ENCODE data around the gene VIPAS39.

VIPAS39 gene

DNA sequence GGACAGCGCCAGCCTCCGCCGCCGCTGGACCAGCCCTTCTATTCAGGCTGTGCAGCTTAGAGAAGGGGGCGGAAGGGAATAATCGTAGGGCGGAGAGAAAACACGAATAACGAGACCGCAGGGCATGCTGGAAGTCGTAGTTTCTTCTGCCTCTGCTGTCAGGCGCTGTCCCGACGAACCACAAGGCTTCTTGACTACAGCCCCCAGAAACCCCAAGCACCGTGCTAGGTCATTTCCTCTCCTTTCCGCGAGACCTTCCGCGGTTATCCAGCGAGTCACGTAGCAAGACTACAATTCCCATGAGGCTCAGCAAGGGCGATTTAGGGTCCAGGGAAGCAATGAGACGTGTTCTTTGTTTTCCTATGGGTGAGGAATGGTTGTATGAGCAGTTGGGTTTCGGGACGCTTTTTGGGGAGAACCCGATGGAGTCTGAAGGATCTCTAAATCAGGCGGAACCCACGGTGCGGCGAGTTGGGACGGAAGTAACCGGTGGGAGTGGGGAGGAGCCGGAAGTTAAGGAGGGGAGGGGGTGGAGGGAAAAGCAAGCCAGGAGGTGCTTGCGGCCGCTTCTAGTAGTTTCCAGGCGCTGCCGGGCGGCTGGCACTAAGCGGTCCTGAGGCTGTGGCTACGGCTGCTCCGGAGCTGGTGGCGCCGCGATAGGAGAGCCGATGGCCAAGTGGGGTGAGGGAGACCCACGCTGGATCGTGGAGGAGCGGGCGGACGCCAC lies at the start of gene VIPAS39, which contains the start of gene AHSA1:
VIPAS39 (minus strand) TSS at position 80 of the 727 bp plus-strand sequence. CDS start 3,499 bp downstream, outside the sequence.
AHSA1 (plus strand) TSS at position 572 of the 727 bp plus-strand sequence; CDS start at position 669, 97 bp downstream.
- peak; percentile 84 for DNase-seq

DNA sequence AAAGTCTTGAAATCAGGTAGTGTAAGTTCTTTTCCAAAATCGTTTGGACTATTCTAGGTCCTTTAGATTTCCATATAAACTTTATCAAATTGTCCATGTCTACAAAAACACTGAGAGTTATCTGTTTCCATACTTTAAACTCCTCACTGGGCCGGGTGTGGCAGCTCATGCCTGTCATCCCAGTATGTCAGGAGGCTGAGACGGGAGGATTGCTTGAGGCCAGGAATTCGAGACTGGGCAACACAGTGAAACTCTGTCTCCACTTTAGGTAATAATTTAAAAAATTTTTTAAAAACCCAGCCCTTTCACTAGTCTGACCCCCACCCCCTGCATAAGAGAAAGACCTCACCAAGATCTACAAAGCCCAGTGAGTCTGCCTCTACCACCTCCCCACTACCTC lies 47.6 kb upstream of the VIPAS39 start:
- DNase-seq: no peak

DNA sequence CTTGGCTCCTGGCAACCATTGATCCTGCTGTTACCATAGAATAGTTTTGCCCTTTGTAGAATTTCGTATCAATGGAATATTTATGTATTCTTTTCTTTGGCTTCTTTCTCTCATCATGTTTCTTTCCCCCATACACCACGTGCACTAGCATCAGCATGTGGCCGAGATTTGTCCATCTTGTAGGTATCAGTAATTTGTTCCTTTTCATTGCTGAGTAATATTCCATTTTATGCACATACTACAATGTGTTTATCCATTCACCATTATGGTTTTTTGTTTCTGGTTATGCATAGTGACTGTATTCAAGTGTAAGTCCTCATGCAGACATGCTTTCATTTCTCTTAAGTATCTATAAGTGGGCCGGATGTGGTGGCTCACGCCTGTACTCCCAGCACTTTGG lies 45.7 kb upstream of the VIPAS39 start:
- no peak for DNase-seq

DNA sequence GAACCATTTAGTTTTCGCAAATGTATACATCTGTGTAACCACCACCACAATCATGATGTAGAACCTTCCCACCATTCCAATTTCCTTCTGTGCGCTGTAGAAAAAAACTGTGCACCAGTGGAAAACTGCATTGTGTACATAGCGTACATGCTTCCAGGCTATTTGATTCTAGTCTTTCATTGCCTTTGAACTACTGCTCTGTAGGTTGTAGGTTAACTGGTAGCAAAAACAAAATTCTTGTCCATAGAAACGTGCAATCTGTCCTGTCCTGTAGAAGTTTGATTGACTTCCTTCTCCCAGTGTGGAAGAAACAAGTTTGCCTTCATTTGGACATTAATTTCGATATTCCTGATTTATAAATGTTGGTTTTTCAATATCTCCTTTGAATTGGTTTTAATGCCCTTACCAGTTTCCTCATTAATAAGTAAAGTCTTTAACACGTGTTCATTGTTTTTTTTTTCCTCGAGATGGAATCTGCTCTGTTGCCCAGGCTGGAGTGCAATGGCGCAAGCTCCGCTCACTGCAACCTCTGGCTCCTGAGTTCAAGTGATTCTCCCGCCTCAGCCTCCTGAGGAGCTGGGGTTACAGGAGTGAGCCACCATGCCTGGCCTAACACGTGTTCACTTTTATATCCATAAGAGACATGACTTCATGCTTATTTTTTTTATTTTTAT lies 44.8 kb upstream of the VIPAS39 start:
- DNase-seq: no peak

DNA sequence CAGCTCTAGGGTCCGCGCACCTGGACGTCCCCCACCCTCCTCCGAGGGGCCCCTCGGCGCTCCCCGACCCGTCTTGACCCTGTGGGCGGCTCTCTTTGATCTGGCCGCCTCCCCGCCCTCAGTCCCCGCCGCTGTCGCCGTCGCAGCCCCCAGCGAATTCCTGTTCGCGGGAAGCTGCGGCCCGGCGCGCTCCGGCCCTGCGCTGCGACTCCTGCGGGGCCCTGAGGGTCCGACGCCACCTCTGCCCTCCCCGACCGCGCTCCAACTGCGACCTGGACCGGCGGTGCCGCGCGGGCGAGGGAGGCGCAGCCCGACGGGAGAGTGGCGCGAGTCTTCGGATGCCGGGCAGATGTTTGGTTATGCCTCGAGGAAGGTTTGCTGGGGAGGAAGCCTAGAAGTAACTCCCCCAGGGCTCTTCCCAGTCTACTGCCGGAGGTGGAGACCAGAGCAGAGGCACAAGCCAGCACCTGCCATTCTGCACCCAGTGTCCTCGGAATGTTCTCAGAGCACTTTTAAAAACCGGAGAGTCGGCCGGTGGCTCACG lies 41.7 kb upstream of the VIPAS39 start:
- DNase-seq: no peak

DNA sequence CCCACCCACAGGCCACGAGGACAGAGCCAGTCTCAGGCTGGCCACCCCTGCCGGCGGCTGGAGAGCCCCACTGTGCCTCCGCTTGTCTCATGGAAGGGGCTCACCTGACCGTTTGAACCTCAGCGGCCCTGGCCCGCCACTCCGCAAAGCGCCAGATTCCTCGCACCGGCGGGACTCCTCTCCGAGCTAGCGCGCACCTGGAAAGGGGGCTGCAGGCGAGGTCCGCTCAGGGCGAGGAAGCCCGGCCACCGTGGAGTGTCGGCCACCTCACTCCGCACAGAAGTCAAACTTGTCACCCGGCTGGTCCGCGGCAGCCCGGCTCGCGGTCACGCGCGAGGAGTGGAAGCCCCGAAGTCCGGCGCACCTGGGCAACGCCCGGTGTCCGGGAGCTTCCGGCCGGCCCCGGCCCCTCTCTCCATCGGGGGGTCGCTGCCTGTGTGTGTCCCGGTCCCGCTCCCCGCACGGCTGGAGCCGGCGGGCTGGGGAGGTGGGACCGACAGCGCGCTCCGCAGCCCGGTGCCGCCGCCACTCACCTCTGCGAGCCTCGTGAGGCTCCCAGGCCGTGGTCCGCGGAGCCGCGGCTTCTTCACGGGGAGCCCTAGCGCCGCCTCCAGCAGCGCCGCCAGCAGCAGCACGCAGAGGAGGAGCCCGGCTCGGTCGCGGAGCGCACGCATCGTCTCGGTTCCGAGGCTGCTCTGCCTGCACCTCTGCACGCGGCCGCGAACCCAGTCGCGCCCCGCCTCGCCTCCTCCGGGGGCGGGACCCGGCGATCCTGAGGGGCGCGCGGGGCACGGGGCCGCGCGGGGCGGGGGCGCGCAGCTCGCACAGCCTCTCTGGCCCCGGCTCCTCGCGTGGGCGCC lies 40.9 kb upstream of the VIPAS39 start, which contains the start of gene ISM2:
ISM2 (minus strand) TSS at position 697 of the 860 bp plus-strand sequence; CDS start at position 674, 23 bp downstream.
- peak; percentile 4 for DNase-seq

DNA sequence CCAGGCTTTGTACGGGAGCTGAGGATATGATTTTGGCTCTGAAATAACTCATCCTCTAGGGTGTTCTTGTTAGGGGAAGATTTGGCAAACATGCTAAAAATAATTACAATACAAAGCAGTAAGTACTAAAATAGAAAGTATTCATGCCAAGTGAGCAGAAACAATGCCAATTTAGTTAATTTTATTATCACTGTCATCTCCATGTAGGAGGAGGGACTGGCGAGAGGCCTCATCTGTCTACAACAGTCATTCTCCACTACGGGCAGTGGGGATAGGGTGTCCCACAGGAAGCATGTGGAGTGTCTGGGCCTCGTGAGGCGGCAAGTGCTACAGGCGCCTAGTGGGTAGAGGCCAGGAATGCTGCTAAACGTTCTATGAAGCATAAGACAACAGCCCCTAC lies 37.9 kb upstream of the VIPAS39 start:
- no peak for DNase-seq

DNA sequence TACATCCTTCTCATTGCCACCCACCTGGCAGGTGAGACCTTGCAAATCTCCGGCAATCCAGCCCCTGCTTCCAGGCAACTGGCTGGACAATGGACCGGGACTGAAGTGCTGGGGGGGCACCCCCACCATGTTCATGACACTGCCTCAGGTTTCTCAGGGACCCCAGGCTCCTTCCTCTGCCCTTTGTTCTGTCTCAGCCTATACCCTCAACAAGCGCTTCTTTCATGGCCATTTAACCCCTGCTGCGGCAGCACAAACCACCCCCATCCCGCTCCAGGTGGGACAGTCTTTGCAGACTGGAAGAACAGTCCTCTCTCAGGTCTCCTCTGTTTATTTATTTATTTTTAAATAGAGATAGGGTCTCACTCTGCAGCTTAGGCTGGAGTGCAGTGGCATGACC lies 33.7 kb upstream of the VIPAS39 start:
- no peak for DNase-seq

DNA sequence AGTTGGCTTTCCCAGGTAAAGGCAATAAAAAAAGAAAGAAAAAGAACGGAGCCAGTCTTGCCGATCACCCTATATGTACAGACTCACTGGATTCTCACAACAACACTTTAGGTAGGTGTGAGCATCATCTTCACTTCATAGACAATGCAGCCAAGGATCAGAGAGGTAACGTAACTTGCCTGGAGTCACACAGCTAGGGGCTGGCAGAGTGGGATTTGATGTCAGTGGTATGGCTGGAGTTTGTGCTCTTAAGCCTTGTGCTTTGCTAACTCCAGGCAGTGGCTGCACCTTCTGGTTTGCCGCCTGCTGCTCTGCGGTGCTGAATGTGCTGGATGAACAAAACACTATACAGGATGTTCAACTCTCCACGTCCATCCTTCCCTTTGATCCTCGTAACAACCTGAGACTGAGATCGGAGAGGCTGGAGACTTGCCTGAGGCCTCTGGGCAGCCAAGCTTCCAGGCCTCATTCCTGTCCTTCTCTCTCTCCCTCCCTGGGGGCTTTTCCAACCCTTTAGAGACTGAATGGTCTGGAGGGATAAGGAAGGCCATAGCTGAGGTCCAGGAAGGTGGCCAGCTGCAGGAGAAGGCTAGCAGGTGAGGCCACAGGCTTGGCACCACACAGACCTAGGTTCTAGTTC lies 33.1 kb upstream of the VIPAS39 start:
- DNase-seq: no peak

DNA sequence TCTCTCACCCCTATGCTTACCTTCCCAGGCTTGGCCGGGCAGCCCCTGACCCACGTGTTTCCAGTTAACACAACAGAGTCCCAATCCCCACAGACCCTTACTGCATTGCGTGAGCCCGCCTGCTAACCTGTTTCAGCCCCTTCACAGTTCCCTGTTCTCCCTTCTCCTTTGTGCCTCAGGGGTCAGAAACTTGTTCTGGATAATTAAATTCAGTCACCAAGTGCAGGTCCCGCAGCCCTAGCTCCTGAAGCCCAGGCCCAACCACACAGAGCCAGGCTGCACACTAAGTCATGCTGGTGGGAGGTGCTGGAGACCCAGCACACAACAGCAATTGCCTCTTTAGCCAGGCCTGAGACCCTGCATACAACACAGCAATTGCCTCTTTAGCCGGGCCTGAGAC lies 31.6 kb upstream of the VIPAS39 start:
- DNase-seq: no peak

DNA sequence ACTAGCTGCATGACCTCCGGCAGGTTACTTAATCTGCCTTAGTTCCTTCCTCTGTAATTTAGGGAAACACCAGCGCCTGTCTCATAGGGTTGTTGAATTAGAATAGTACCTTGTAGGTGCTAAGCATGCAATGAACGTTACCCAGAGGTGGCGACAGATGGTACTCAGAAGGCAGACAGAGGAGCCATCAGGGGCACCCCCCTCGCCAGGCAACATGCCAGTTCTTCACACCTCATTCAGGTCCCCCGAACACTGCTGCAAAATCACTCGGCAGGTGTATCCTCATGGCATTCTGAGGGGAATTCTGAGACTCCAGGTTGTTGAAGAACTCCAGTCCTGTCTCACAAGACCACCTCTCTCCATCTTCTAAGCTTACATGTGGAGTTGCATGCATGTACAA lies 31.2 kb upstream of the VIPAS39 start:
- DNase-seq: no peak

DNA sequence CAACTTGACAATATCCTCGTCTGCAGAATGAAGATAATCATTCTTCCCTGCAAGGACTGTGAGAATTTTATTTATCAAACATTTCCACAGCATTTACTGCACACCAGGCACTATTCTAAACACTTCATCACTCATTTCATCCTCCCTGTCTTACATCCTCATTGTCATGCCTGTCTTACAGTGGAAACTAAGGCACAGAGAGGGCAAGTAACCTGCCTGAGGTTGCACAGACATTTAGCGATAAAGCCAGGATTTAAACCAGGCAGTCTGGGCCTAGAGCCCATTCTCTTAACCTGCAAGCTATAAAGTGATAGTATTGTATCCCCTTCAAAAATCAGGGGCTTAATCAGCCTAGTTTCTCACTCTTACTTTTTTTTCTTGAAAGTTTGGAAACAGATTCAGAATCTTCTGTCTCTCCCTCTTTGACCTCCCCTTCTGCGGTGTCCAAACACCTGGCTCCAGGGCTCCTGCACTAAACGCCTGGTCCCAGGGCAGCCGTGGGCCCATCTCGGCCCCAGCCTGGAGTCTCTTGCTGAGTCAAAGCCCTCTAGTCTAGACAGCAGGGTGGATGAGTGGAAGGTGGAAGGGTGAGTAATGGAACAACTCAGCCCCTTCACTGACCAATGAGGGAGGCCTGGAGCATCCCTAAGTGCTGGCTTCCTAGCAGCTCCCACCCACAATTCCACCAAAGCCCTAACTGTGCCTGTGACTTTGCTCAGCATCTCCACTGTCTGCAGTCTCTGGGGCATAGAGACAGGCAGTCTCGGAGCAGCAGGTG lies 28.7 kb upstream of the VIPAS39 start:
- no peak for DNase-seq

DNA sequence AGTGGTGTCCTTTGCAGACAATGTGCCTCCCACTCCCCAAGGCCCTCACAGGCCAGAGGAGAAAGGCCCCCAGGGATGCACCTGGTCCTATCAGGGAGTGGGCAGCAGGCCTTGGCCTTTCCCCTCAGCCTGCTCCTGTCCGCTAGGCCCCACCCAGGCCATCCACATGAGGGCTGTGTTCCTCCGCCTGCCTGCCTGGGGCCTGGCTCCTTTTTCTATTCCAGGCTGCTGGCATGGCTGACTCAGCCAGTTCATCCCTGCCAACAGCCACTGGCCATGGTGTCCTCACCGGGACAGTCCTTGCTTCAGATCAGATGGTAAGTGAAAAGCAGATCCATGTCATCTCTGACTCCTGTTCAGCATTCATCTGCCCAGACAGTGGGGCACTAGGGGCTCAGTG lies 27.9 kb upstream of the VIPAS39 start:
- DNase-seq: no peak

DNA sequence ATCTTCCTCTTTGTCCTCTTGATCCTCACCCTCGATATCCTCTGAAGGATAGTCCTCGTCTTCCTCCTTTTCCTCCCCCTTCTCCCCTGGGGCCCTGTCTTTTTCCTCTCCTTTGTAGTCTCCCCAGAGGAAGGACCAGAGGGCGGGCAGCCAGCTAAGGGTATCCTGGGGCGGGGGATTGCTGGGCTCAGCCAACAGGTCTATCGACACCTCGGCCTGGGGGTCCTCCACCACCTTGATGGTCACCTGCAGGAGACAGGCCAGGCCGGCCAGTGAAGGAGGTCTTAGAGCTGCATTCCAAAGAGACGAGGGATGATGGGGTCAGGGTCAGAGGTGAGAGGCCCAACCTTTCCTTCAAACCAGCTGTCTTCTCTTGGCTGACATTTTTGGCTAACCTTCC lies 25.0 kb upstream of the VIPAS39 start:
- no peak for DNase-seq

DNA sequence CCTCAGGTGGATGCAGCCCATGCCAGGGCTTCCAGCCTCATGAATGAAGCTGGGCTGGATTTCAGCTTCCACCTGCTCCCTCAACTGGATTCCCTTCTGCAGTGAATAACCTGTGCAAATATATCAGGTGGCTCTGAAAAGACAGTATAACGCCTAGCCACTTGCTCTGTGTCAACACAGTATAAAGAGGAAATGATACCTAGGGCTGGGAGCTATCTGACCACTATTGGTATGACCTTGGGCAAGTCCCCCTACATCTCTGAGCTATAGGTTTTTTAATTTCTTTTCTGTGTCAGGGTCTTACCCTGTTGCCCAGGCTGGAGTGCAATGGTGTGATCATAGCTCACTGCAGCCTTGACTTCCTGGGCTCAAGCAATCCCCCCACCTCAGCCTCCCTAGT lies 21.4 kb upstream of the VIPAS39 start:
- DNase-seq: no peak

DNA sequence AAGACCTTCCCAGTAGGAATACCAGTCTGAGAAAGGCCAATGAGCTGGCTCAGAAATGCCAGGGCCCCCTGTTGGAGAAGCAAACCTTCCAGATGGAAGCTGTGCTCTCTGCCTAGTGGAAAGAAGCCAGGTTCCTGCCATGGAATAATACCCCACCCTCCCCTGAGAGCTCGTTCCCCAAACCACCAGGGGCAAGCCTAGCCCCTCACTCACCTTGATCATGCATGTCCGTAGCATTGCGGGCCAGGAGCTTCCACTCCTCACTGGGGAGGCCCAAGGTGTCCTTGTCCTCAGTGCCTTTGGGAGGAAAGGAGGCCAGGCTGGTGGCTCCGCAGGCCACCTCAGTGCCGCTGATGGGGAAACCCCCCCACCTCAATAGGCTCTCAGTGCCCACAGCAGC lies 20.6 kb upstream of the VIPAS39 start:
- DNase-seq: no peak

DNA sequence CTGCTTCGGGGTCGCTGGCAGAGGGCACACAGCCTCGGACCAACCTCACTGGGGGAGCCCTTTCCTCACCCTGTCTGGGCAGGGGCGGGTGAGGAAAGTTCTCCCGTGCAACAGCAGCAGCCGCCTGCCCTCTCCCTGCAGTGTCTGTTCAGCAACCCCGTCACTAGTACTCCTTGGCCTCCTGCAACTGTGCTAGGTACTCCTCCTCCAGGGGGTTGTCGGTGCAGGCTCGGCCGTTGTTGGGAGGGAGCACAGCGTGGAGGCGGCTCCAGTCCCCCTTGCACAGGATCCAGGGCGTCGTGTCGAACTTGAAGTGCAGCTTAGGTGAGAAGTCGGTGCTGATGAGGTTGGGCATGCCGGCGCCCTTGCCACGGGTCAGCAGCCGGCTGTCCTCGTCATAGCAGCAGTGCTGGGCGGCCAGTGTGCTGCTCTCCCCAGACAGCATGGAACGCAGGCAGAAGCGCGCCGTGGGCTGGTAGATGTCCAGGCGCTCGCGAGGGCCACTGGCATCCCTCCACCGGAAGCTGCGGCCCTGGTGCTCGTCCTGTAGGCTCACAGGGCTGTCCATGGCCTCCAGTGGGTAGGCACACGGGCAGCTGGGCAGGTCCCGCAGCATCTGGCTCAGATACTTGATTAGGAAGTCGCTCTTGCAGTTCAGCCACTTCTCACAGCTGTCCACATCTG lies 18.2 kb upstream of the VIPAS39 start:
- DNase-seq: no peak

DNA sequence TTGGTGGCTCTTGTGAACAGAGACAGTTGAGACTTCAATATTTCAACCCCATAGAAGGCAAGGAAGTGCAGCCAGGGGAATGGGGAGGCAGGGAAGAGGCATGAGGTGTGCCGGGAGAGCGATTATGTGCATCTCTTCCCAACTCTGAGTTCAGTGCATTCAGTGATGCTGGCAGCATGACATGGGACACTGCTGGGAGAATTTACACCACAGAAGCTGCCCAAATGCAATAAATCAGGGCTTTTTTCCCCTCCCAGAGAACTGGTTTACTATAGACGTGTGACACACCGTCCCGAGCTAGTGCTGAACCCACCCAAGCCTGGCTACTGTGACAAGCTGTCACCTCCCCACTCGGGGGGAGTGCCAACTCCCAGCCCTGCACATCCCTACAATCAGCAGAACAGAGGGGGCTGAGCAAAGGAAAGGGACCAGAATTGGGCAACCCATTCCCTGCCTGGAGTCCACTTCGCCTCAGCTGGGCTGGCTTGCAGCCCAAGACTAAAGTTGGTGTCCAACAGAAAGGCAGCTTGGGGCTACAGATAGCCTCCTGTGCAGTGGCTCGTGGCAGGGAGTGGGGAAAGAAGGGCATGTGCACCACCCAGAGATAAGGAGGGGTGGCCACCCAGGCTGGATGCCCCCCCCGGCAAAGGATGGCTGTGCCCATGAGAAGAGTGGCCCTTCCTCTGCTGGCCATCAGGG lies 17.2 kb upstream of the VIPAS39 start:
- DNase-seq: no peak

DNA sequence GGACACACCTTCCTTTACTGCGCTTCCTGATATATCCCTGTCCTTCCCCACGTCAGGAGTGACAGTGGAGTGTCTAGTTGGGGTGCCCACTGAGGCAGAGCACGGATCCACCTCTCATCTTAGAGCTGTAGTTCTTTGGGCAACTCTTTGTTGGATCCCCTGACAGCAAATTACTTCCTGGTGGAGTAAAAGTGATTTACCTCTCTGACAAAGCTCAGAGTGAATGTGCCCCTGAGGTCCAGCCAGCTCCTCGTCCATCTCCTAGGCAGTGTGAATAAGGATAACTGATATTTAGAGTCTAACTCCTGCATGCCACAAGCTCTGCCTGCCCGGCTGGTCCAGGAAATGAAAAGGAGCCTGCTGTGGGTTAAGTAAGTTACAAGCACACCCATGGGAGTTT lies 16.5 kb upstream of the VIPAS39 start:
- no peak for DNase-seq

DNA sequence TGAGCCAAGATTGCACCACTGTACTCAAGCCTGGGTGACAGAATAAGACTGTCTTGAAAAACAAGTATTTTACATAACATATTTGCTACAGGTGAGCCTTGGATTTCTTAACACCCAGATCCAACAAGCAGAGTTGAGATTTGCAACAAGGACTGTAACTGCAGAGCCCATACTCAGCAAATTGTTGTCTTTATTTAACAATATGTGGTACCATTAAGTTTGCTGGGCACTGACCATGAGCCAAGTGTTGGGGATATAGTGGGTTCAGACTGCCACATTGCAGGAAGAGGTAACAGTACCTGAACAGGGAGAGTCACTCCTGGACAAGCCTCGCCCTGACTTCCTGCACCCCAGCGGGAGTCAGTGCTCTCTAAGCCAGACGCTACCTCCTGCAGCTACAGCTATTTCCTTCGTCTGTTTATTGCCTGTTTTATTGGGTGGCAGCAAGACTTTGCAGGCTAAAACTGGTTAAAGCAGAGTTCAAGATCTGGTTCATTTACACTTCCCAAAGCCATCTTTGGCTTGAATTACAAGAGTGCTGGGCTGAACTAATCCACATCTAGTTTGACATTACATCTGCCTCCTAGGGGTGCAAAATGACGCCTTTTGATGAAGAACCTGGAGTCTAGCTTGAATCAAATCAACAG lies 12.9 kb upstream of the VIPAS39 start:
- DNase-seq: no peak
